ENCODE results near the gene NFKBIE.

GRCh38 chr6:44311767-44312166 lies 46.4 kb upstream of the NFKBIE start:
- no peak for TF ChIP-seq POLR2AphosphoS5 (IDR thresholded peaks at IDR 0.05; ENCODE audit: low read depth)
- TF ChIP-seq CTCF (conservative IDR thresholded peaks at IDR 0.05; ENCODE audit: low read depth in 2 of 2), result no peak
- TF ChIP-seq EZH2 (IDR thresholded peaks at IDR 0.05; ENCODE audit: low read depth, unreplicated experiment), result no peak
- no peak for TF ChIP-seq JUNB (IDR thresholded peaks at IDR 0.05; ENCODE audit: unreplicated experiment)
- TF ChIP-seq CREB1 (CRISPR knock-in tag; IDR thresholded peaks at IDR 0.05; ENCODE audit: low read depth), result no peak
- no peak for TF ChIP-seq EZH2phosphoT487 (IDR thresholded peaks at IDR 0.05; ENCODE audit: unreplicated experiment)
- no peak for TF ChIP-seq REST (IDR thresholded peaks at IDR 0.05; ENCODE audit: unreplicated experiment)
- no peak for TF ChIP-seq ETS1 (IDR thresholded peaks at IDR 0.05)
- no peak for TF ChIP-seq STAT1 (IDR thresholded peaks at IDR 0.05; ENCODE audit: unreplicated experiment)
- TF ChIP-seq ZNF114 (CRISPR knock-in tag; IDR thresholded peaks at IDR 0.05), result no peak
- no peak for TF ChIP-seq NANOG (IDR thresholded peaks at IDR 0.05; ENCODE audit: borderline replicate concordance)
- TF ChIP-seq ZNF462 (CRISPR knock-in tag; IDR thresholded peaks at IDR 0.05), result no peak

Measured in GM23338 (cell line).